D721Med (cell line): ENCODE measurements around the gene BHLHA15.

Experiments
- DNase-seq: peaks from one replicate; pipeline ENCODE4 v3.0.0; 2011; ENCODE audit warnings: low spot score; ENCODE audit not compliant: insufficient read length
- FAIRE-seq: peaks from 2 replicates; lab custom pipeline; 2011; peaks lifted over from hg19 to GRCh38; lab: Jason Lieb, UNC
- TF ChIP-seq, protein P1 (sequence below): IDR thresholded peaks from 2 replicates; pipeline ENCODE4 v1.5.1; 2012; ENCODE audit warnings: mild to moderate bottlenecking, control low read depth; ENCODE audit not compliant: insufficient read depth; ENCODE audit errors: missing control alignments

The BHLHA15 gene

DNA sequence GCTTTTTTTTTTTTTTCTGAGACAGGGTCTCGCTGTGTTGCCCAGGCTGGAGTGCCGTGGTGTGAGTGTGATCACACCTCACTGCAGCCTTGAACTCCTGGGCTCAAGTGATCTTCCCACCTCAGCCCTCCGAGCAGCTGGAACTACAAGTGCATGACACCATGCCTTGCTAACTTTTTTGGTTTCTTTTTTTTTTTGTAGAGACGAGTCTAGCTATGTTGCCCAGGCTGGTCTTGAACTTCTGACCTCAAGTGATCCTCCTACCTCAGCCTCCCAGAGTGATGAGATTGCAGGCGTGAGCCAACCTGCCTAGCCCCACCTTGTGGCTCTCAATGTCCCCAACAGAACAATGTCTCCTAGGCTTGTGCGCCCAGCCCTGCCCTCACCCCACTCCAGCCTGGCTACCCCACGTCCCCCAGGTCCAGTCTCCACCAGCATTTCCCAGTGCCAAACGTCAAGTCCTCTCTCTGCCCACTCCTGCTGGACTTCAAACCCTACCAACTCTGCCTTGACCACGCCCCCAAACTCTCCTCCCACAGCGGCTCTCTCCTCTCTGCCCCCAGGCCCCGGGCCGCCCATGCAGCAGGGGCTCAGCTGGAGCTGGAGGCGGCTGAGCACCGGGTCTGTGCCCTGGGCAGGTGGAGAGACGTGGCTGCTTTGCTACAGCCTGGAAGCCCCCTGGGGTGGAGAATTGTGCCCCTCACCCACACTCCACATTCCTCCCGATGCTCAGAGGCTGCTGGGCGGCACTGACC, 18.9 kb downstream of the BHLHA15 start:
- no peak for DNase-seq
- TF ChIP-seq, protein P1, sequence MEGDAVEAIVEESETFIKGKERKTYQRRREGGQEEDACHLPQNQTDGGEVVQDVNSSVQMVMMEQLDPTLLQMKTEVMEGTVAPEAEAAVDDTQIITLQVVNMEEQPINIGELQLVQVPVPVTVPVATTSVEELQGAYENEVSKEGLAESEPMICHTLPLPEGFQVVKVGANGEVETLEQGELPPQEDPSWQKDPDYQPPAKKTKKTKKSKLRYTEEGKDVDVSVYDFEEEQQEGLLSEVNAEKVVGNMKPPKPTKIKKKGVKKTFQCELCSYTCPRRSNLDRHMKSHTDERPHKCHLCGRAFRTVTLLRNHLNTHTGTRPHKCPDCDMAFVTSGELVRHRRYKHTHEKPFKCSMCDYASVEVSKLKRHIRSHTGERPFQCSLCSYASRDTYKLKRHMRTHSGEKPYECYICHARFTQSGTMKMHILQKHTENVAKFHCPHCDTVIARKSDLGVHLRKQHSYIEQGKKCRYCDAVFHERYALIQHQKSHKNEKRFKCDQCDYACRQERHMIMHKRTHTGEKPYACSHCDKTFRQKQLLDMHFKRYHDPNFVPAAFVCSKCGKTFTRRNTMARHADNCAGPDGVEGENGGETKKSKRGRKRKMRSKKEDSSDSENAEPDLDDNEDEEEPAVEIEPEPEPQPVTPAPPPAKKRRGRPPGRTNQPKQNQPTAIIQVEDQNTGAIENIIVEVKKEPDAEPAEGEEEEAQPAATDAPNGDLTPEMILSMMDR, result no peak
- FAIRE-seq, result no peak

DNA sequence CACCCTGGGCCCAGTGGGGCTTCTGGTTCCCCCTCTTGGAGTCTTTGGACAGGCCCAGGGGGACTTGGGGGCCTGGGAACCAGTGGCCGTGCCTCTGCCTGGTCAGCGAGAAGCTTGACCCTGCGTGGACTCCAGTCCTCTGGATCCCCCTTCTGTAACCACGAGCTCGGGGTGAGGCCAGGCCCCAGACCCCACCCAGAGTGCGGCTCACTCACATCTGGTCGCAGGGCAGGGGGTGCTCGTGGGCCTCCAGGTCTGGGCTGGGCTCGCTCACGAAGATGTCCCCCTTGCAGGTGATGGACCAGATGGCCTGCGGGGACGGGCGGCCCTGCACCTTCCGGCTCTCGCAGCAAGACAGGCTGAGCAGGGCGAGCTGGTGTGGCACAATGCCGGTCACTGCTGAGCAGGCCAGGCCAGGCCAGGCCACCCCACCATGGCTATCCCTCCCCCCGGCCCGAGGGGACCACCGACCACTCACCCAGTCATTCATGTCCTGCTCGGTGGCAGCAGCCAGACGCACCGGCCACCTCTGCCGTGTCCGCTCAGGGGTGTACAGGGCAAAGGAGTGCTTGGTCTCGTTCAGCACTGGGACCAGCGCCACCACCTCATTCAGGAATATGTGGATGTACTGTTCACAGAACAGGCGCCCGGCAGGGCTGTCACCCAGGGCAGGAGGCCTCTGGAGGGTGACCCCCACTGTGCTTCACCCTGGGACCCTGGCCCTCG, 19.7 kb downstream of the BHLHA15 start:
- DNase-seq, result no peak
- no peak for FAIRE-seq

DNA sequence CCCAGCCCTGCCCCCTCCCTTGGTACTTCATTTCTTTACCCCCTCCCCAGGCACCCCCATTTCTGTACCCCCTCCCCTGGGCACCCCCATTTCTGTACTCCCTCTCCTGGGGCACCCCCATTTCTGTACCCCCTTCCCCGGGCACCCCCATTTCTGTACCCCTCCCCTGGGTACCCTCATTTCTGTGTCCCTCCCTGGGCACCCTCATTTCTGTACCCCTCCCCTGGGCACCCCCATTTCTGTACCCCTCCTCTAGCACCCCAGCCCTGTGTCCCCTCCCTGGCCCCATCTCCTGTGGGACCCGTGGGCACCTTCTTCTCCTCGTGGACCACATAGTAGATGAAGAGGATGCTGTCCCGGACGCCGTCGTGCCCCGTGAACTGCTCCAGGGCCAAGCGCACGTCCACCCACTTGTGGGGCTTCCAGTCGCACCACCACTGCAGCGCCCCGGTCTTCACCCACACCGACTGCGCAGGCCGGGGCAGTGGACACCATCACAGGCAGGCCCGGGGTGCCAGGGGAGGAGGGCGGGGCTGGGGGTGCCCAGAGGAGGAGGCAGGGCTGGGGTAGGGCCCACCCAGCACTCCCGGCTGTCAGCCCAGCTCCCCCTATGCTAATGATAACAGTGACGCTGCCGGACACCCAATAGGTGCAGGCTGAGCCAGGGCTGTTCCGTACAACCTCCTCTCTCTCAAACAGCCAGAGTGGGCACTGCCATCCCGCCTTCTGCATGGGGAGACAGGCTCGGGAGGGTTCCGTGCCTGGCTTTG, 20.4 kb downstream of the BHLHA15 start:
- FAIRE-seq, result no peak
- TF ChIP-seq, protein P1, result no peak
- DNase-seq, result no peak

More for the DNA sequence above, 19.7 kb downstream of the BHLHA15 start:
- TF ChIP-seq, protein P1, result no peak

DNA sequence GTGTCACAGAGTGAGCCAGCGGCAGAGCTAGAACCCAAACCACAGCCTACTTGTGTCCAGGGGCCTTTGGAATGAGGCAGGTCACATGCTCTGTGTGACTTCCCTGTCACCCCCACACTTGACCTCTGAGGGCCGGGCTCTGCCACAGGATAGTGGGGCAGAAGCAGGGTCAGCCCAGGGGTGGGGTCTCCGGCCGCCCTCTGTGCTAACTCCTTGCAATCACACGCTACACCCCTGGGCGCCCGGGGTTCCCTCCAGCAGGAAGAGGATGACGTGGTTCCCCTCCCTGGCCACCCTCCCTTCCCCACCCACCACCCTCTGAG, 21.0 kb downstream of the BHLHA15 start:
- FAIRE-seq, result no peak
- DNase-seq, result no peak
- TF ChIP-seq, protein P1, result no peak

DNA sequence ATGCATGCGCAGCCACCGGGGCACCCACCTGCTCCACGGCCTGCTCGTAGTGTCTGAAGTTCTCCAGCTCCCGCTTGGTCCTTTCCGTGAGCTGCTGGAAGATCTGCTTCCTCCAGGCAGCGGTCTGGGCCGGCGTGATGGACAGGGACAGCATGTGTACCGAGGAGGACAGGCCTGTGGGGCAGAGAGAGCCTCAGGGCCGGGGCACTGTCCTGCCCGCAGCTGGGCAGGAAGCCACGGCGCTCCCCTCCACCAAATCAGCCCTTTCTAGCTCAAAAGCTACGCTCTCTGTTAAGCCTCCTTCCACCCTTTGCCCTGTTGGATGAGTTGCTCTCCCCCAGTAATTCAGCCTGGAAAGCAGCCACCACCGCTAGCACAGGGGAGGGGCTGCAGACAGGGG, 21.6 kb downstream of the BHLHA15 start:
- no peak for FAIRE-seq
- DNase-seq, result no peak
- TF ChIP-seq, protein P1, result no peak

DNA sequence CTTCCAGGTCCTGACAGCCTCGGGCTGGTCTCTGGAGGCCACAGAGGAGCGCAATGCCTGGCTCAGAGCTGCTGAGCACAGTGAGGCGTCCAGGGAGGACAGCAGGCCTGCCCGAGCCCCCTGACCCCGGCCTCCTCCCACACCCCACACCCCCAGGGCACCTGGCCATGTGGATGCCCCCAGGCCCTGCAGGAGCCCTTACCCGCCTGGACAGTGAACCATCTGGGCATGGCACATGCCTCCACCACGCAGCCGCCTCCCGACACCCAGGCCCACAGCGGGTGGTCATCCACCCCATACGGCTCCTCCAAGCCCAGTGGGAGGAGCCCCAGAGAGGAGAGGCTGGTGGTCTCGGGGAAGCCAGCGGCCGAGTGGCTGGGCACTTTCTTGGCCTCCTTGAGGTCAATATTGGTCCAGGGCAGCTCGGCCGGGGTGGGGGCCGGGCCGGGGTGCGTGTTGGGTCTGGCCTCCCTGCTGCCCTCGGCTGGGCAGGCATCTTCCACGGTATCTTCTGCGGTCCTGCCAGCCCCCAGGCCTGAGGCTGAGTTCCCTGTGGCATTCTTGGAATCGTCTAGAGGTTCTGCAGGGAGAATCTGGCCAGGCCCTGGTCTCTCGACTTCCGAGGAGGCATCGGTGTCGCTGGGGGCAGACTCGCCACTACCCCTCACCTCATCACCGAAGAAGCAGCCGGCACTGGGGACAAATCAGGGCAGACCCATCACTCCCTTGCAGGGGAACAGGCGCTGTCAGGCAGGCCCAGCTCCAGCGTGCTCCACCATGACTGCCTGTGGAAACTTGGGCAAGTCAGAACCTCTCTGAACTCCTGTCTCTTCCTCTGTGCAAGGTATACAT, 22.2 kb downstream of the BHLHA15 start:
- TF ChIP-seq, protein P1, result no peak
- FAIRE-seq (no peak), DNase-seq (no peak)
